KBM-7 (cell line): ENCODE measurements around the gene CLCA1.

Experiments
- DNase-seq: peaks from one replicate; pipeline ENCODE4 v3.0.0-alpha.2; 2015
- in situ Hi-C: fragments of 300-500 bp; cut with MboI; formaldehyde crosslinking; loops from 2 replicates; pipeline ENCODE4 v1.14.3; 2020; ENCODE audit warnings: low sequenced_read_pairs, low pct_unique_long_range_greater_than_20kb, mixed read lengths

CLCA1 gene

DNA sequence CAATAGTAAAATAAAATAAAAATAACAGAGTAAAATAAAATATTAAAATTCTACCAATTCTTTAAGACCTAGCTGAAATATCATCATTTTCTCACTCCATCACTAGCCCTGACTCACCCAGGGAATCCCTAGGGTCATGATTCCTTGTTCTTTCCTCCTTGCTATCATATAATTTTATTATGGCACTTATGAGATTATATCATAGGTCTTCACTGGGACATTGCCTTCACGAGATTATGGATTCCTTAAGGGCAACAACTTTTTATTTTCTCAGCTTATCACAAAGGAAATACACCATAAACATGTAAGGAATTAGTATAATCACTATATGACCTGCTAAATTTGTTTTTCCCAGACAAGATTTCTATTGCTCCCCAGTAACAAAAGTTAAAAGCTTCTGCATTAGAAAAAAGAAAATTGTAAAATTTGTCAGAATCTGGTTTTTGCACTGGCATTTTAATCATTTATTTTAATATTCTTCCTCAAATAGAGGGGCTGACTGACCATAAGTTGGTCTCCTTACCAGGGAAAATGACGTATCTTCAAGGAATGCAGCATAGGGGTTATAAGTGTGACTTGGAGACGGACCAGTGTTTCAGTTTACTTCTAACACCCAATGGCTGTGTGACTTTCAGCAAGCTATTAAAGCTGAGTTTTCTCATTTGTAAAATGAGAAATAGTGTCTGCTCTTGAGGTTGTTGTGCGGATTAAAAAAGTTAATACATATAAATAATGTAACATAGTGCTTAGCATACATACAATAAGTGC is 69.4 kb downstream of the CLCA1 start:
- in situ Hi-C loops, result no loop called here
- no peak for DNase-seq

DNA sequence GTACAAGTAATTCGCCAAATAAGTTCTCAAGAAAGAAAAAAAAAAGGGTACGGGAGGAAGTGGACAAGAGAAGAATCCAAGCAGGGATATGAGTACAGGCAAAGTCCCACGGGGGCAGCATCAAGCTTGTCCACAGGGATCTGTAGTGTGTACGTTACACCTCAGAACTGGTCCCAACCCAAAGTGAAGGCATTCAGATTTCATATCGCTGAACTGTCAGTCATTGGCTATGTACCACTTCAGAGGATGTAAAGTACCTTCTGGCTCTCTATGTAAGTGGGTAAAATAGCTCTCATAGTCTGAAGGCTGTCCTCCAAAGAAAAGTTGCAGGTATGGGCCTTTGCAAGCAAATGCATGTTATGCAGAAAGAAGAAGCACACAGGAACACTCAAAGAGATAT is 70.0 kb downstream of the CLCA1 start:
- in situ Hi-C loops, result no loop called here
- DNase-seq, result no peak

DNA sequence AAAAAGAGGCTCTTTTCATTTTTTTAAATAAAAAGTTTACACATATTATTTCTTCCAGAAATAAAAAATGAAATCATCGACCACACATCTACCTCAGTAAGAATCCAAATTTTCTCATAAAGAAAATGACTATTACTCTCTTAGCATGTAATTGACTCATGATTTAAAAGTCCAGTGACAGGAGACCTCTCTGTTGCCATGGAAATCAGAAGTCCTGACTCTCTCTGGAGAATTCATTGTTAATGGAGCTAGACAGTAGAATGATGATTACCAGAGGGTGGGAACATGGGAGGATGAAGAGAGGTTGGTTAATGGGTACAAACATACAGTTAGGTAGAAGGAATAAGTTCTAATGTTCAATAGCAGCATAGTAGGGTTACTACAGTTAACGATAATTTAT is 73.1 kb downstream of the CLCA1 start:
- no peak for DNase-seq
- in situ Hi-C loops, result no loop called here

DNA sequence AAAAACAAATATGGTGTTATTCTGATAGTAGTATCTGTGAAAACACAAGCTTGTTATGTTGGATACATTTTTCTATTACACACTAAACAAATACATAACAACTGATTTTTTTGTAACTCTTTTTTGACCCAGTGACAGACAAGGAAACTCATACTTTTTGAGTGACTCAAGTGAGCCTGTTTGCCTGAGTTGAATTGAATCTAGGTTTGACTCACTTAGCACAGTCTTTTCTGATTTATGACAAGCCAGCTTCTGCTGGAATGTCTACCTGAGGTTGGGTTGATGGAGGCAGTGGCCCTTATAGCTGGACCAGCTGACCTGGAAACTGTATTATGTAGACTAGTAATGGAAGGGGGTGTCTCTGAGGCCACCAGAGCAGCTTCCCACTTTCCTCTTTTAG is 73.9 kb downstream of the CLCA1 start:
- in situ Hi-C loops, result no loop called here
- DNase-seq, result no peak

DNA sequence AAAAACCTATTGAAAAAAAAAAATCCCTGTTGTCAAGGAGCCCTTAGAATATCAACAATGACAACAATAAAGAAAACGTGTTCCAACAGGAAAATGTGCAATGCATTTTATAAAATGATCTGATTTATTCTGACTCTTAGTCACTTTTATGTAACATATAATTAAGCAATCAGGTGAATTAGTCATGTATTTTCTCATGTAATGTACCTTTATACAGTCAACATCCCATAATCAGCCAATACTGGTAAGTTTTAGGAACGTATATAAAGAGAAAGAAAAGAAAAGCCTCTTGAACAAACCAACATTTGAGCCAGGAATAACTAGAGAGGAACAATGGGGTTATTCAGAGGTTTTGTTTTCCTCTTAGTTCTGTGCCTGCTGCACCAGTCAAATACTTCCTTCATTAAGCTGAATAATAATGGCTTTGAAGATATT is 78.1 kb downstream of the CLCA1 start, which contains the start of gene CLCA4:
Gene CLCA4, plus strand, starts transcription at position 292 of the 435 bp plus-strand sequence. Its CDS starts 42 bp downstream, at position 334.
- no peak for DNase-seq
- in situ Hi-C loops, result no loop called here

DNA sequence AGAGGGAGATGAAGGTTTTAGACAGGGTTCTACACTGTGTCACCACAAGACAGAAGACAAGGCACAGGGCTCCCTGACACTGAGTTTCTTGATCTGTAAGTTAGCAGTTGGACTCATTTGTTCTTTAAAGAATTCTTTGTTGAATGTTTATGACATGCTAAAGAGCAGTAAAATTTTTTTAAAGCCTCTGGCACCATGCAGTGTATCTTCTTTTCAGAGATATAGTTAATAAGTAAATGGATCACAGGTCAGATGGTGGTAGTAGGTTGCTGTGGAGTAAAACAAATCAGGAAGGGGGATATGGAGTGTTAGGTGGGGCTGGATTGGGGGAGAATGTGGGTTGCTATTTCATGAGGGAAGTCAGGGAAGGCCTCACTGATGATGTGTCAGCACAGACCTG is 80.1 kb downstream of the CLCA1 start:
- DNase-seq, result no peak
- in situ Hi-C loops, result no loop called here
